Measurements from ENCODE around the gene EXOC4.

- TF ChIP-seq EZH2phosphoT487 (IDR thresholded peaks at IDR 0.05; ENCODE audit: insufficient read depth, low read depth), result no peak
- no peak for TF ChIP-seq EZH2 (IDR thresholded peaks at IDR 0.05; ENCODE audit: insufficient read depth, poor library complexity, severe bottlenecking)
Observed at GRCh38 chr7:133556048-133556447, 303.2 kb downstream of the EXOC4 start.
